ENCODE data around the gene ERC2.

- no peak for TF ChIP-seq CTCF (IDR thresholded peaks at IDR 0.05)
- no peak for TF ChIP-seq POLR2A (IDR thresholded peaks at IDR 0.05)
- TF ChIP-seq EP300 (IDR thresholded peaks at IDR 0.05), result no peak
Measured at GRCh38 chr3:55766753-55767152, 701.5 kb downstream of the ERC2 start.
